Measurements from ENCODE around the gene SYNE1. TPM values are rescaled to one million over a fixed set of nuclear protein-coding genes. Genes with fewer than 3 reads are reported as not detected.

Gene SYNE1
- total RNA-seq, 1 experiment from 2014 or later, result 3.0 TPM

- no peak overlapping the region for H2BK120ac ChIP-seq (ENCODE audit: low read depth, low read length, poor library complexity, severe bottlenecking)
- H2BK15ac ChIP-seq (ENCODE audit: low read depth, low read length), result no peak overlapping the region
- Mint-ChIP-seq H3K27me3 (ENCODE audit: low read depth) (no peaks in the 10 kb centered on the region), H3K9me3 (no peaks in the 10 kb centered on the region), H3K4me1 (no peaks in the 10 kb centered on the region), H3K27ac (no peak overlapping the region; a peak in 1 of 7 replicates), H3K36me3 (ENCODE audit: insufficient read depth in 1 of 3, low read depth in 3 of 3) (no peaks in the 10 kb centered on the region), H3K4me3 (no peak overlapping the region)
- H3K9ac ChIP-seq (ENCODE audit: extremely low read depth, insufficient read length, low read length), result no peak overlapping the region
- H3K79me1 ChIP-seq (ENCODE audit: insufficient read depth, low read depth, low read length, poor library complexity, severe bottlenecking), result no peaks in the 10 kb centered on the region
- H4K20me1 ChIP-seq (ENCODE audit: control insufficient read depth, insufficient read depth, insufficient read length), result no peaks in the 10 kb centered on the region
- no peaks in the 10 kb centered on the region for H3K9me3 ChIP-seq (ENCODE audit: control insufficient read depth, low read depth, low read length)
- H3K23me2 ChIP-seq (ENCODE audit: insufficient read length, low read depth, low read length, poor library complexity, severe bottlenecking), result no peaks in the 10 kb centered on the region
- no peak overlapping the region for H3K18ac ChIP-seq (ENCODE audit: insufficient read length, low read depth, low read length)
- no peaks in the 10 kb centered on the region for H3K27me3 ChIP-seq (ENCODE audit: insufficient read depth, low read length)
- no peak overlapping the region for H4K5ac ChIP-seq (ENCODE audit: insufficient read length, low read depth, low read length)
- no peak for DNase-seq
- no CpG with 5 or more reads among the region's 9 CpGs for WGBS (ENCODE audit: extremely low coverage, insufficient read length, low lambda C conversion rate)
- H3K4me2 ChIP-seq (ENCODE audit: insufficient read depth, insufficient read length, low read length), result no peak overlapping the region
- no peak overlapping the region for H3K23ac ChIP-seq (ENCODE audit: insufficient read length, low read depth, low read length)
- H2AFZ ChIP-seq (ENCODE audit: low read length), result no peak overlapping the region
- no peak overlapping the region for H4K8ac ChIP-seq (replicated peaks; ENCODE audit: insufficient read length, low read depth, low read length)
- no peak overlapping the region; the same call in 1 of the 2 replicates for H3K14ac ChIP-seq (ENCODE audit: insufficient read depth, low read length)
- TF ChIP-seq CTCF (conservative IDR thresholded peaks at IDR 0.05), result no peak
- no peak overlapping the region for H2BK20ac ChIP-seq (ENCODE audit: low read depth, low read length, poor library complexity, severe bottlenecking)
- no peak overlapping the region for H3K56ac ChIP-seq (ENCODE audit: insufficient read length, low read depth, low read length)
- no peak overlapping the region for H2BK5ac ChIP-seq (ENCODE audit: insufficient read length, low read length)
- no peak overlapping the region for H4K91ac ChIP-seq (ENCODE audit: insufficient read length, low read depth, low read length)
- no peak overlapping the region for H2BK12ac ChIP-seq (ENCODE audit: insufficient read length, low read depth, low read length)
- H3K27ac ChIP-seq (ENCODE audit: insufficient read length, low read depth, low read length), result no peak overlapping the region
- H3T11ph ChIP-seq (ENCODE audit: low read length), result no peak overlapping the region
- no peak overlapping the region for H2AK5ac ChIP-seq (ENCODE audit: insufficient read length, low read length)
- no peaks in the 10 kb centered on the region for H3K4me1 ChIP-seq (ENCODE audit: insufficient read depth, low read length)
- no peak overlapping the region for H3K4ac ChIP-seq (ENCODE audit: low read depth, low read length)
- H3K79me2 ChIP-seq (ENCODE audit: insufficient read depth, low read length), result no peaks in the 10 kb centered on the region
Observed at GRCh38 chr6:152277826-152278329, 359.3 kb downstream of the SYNE1 start.
